ENCODE results near the gene OCSTAMP. TPM values are rescaled to one million over a fixed set of nuclear protein-coding genes. Genes with fewer than 3 reads are reported as not detected.

OCSTAMP gene
- polyA plus RNA-seq (2012; ENCODE audit: insufficient read length, low read depth) = not detected

GRCh38 chr20:46550461-46550860 is at the start of gene OCSTAMP:
TSS of gene OCSTAMP (minus strand) at chr20:46550654. CDS start at chr20:46550560, 94 bp downstream.
- no peak for TF ChIP-seq SIN3A (IDR thresholded peaks at IDR 0.05; ENCODE audit: borderline replicate concordance, insufficient read depth, low read length)
- no peak for TF ChIP-seq REST (IDR thresholded peaks at IDR 0.05; ENCODE audit: insufficient read depth in 1 of 2, low read depth in 2 of 2, low read length in 2 of 2)

DNA sequence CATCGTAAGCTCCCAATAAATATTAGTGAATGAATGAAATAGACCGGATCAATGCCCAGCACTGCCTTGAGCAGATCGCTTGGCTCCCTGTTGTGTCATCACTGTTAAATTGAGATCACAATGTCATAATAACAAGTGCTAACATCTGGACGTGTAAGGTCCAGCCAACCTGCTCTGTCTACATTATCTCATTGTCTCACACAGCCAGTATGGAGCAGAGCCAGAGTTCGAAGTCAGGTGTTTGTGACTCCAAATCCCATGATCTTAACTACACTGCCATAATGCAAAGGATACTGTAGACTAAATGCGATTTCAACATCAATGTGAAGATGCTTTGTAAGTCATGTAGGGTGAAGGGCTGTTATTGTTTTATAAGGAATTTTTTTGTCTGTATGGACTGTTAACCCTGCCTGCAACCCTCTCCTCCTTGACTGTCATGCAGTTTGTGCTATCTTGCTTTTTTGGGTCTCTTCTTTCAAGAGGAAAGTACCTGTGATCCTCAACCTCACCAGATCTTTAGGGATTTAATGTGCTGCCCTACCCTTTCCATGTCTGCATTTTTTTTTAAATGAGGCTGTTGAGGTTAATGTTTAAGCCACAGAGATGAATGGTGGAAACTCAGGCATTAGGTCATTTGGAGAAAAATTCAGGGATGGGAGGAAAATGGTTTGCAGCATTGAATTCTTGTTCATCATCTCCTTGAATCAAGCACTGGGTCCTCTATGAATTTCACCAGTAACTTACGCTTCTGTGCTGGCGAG is 49.0 kb upstream of the OCSTAMP start:
- TF ChIP-seq TAF1 (IDR thresholded peaks at IDR 0.05; ENCODE audit: borderline replicate concordance, insufficient read depth, low read length) (no peak), FOXP2 (optimal IDR thresholded peaks at IDR 0.05; ENCODE audit: borderline replicate concordance, extremely low read depth, extremely low read length, insufficient read depth) (no peak), SIN3A (IDR thresholded peaks at IDR 0.05; ENCODE audit: borderline replicate concordance, insufficient read depth, low read length) (no peak), POLR2AphosphoS5 (IDR thresholded peaks at IDR 0.05; ENCODE audit: low read depth, low read length) (no peak), REST (IDR thresholded peaks at IDR 0.05; ENCODE audit: insufficient read depth in 1 of 2, low read depth in 2 of 2, low read length in 2 of 2) (no peak)

- TF ChIP-seq TAF1 (IDR thresholded peaks at IDR 0.05; ENCODE audit: borderline replicate concordance, insufficient read depth, low read length) = no peak
These were observed 45.5 kb upstream of the OCSTAMP start for GRCh38 chr20:46595933-46596332.

GRCh38 chr20:46594725-46595124 is 44.3 kb upstream of the OCSTAMP start:
- TF ChIP-seq TAF1 (IDR thresholded peaks at IDR 0.05; ENCODE audit: borderline replicate concordance, insufficient read depth, low read length) (no peak), SIN3A (IDR thresholded peaks at IDR 0.05; ENCODE audit: borderline replicate concordance, insufficient read depth, low read length) (no peak), FOXP2 (optimal IDR thresholded peaks at IDR 0.05; ENCODE audit: borderline replicate concordance, extremely low read depth, extremely low read length, insufficient read depth) (no peak), REST (IDR thresholded peaks at IDR 0.05; ENCODE audit: insufficient read depth in 1 of 2, low read depth in 2 of 2, low read length in 2 of 2) (no peak), POLR2AphosphoS5 (IDR thresholded peaks at IDR 0.05; ENCODE audit: low read depth, low read length) (no peak)

- TF ChIP-seq TAF1 (IDR thresholded peaks at IDR 0.05; ENCODE audit: borderline replicate concordance, insufficient read depth, low read length) (no peak), SIN3A (IDR thresholded peaks at IDR 0.05; ENCODE audit: borderline replicate concordance, insufficient read depth, low read length) (no peak), POLR2AphosphoS5 (IDR thresholded peaks at IDR 0.05; ENCODE audit: low read depth, low read length) (no peak), FOXP2 (optimal IDR thresholded peaks at IDR 0.05; ENCODE audit: borderline replicate concordance, extremely low read depth, extremely low read length, insufficient read depth) (no peak), REST (IDR thresholded peaks at IDR 0.05; ENCODE audit: insufficient read depth in 1 of 2, low read depth in 2 of 2, low read length in 2 of 2) (no peak)
These were observed 42.3 kb upstream of the OCSTAMP start for GRCh38 chr20:46592580-46593362.

Measured in PFSK-1 (cell line).